Keratinocyte (primary cell): ENCODE results near the gene RIPPLY2. TPM values are rescaled to one million over a fixed set of nuclear protein-coding genes. Genes with fewer than 3 reads are reported as not detected.

Source experiments
- DNase-seq: peaks from one replicate; pipeline ENCODE4 v3.0.0-alpha.2; 2011; ENCODE audit warnings: low read depth, missing footprints, low spot score
- FAIRE-seq: peaks from 2 replicates; lab custom pipeline; 2011; peaks lifted over from hg19 to GRCh38; lab: Jason Lieb, UNC
- H2AFZ ChIP-seq: 2 replicates; pipeline ENCODE4 v1.6.0; 2012; ENCODE audit warnings: low read length, control low read depth, inconsistent platforms; ENCODE audit not compliant: control insufficient read depth
- H3K27ac ChIP-seq: 2 replicates; pipeline ENCODE4 v1.5.1; 2011; ENCODE audit warnings: low read length; ENCODE audit not compliant: control insufficient read depth, insufficient read depth
- H3K27me3 ChIP-seq: 3 replicates; pipeline ENCODE4 v1.6.0; 2011; ENCODE audit warnings: low read length; ENCODE audit not compliant: control insufficient read depth, insufficient read depth; ENCODE audit errors: extremely low read depth
- H3K36me3 ChIP-seq, 2 experiments: 2 replicates in 1 of 2; 3 replicates in 1 of 2; pipeline ENCODE4 v1.5.1; 2011; ENCODE audit warnings: low read length in 2 of 2, mild to moderate bottlenecking in 1 of 2; ENCODE audit not compliant: control insufficient read depth in 2 of 2, insufficient read depth in 2 of 2; ENCODE audit errors: extremely low read depth in 1 of 2
- H3K4me1 ChIP-seq: 3 replicates; pipeline ENCODE4 v1.5.1; 2011; ENCODE audit warnings: low read length; ENCODE audit not compliant: control insufficient read depth, insufficient read depth; ENCODE audit errors: extremely low read depth
- H3K4me2 ChIP-seq: 3 replicates; pipeline ENCODE4 v1.6.0; 2011; ENCODE audit warnings: low read depth, low read length; ENCODE audit not compliant: control insufficient read depth, insufficient read depth; ENCODE audit errors: extremely low read depth
- H3K4me3 ChIP-seq, 3 experiments: fragments of 200-600 bp in 1 of 3; sonication (generic) in 1 of 3; 2 replicates in 2 of 3; 3 replicates in 1 of 3; pipeline ENCODE4 v1.5.1; 2011 to 2016; ENCODE audit warnings: low read length in 3 of 3, mild to moderate bottlenecking in 3 of 3, control low read depth in 2 of 3, inconsistent platforms in 1 of 3, low read depth in 1 of 3, mixed read lengths in 1 of 3, mixed run types in 1 of 3, moderate library complexity in 1 of 3; ENCODE audit not compliant: control insufficient read depth in 2 of 3, insufficient read depth in 2 of 3; ENCODE audit errors: extremely low read depth in 1 of 3
- H3K79me2 ChIP-seq: 2 replicates; pipeline ENCODE4 v1.6.0; 2012; ENCODE audit warnings: low read length; ENCODE audit not compliant: control insufficient read depth, insufficient read depth
- H3K9ac ChIP-seq: 3 replicates; pipeline ENCODE4 v1.6.0; 2011; ENCODE audit warnings: low read length; ENCODE audit not compliant: control insufficient read depth, insufficient read depth; ENCODE audit errors: extremely low read depth
- H3K9me1 ChIP-seq: 3 replicates; pipeline ENCODE4 v1.6.0; 2011; ENCODE audit warnings: low read length; ENCODE audit not compliant: control insufficient read depth, insufficient read depth; ENCODE audit errors: extremely low read depth
- H3K9me3 ChIP-seq: 2 replicates; pipeline ENCODE4 v1.5.1; 2012; ENCODE audit warnings: low read depth, low read length; ENCODE audit not compliant: control insufficient read depth
- H4K20me1 ChIP-seq: 3 replicates; pipeline ENCODE4 v1.6.0; 2011; ENCODE audit warnings: low read length; ENCODE audit not compliant: control insufficient read depth, insufficient read depth; ENCODE audit errors: extremely low read depth
- CTCF ChIP-seq, 3 experiments: IDR thresholded peaks in 1 of 3; conservative IDR thresholded peaks in 1 of 3; optimal IDR thresholded peaks in 1 of 3; 2 replicates in 2 of 3; 3 replicates in 1 of 3; pipeline versions ENCODE3 to v1.5.1; 2011; ENCODE audit warnings: low read length in 3 of 3, mild to moderate bottlenecking in 3 of 3, moderate library complexity in 2 of 3, control low read depth in 1 of 3, inconsistent platforms in 1 of 3; ENCODE audit not compliant: insufficient read depth in 2 of 3; ENCODE audit errors: extremely low read depth in 1 of 3
- EZH2 ChIP-seq: IDR thresholded peaks from one replicate; pipeline ENCODE4 v1.6.1; 2012; ENCODE audit warnings: inconsistent platforms, mild to moderate bottlenecking, low read length, moderate library complexity
- dilution Hi-C: fragments of 300-500 bp; cut with MboI; formaldehyde crosslinking; loops from one replicate; pipeline ENCODE4 v1.7.0; 2020; ENCODE audit warnings: low sequenced_read_pairs; ENCODE audit not compliant: extremely low pct_ligation_motif_present
- polyA plus RNA-seq, 5 experiments: library from polyadenylated mRNA; depleted of rRNA in 3 of 5; stranded (reverse) in 3 of 5; stranded (forward) in 1 of 5; unstranded in 1 of 5; fragments of >200 nt; gene quantifications; 1 replicate in 1 of 5; 2 replicates in 3 of 5; 3 replicates in 1 of 5; pipeline versions ENCODE4 v1.2.1 to v1.2.3, GENCODE V29; 2011 to 2012; ENCODE audit warnings: missing spikeins in 2 of 5, low read depth in 1 of 5, low replicate concordance in 1 of 5

The RIPPLY2 gene
- polyA plus RNA-seq, 1 donor (not counting 4 experiments of a cell fraction or from before 2014, with no cell fraction given), result 0.60 TPM

GRCh38 chr6:83824388-83824801, 28.8 kb upstream of the RIPPLY2 start:
- DNase-seq (no peak), FAIRE-seq (no peak)
- H3K9ac ChIP-seq, result no peak overlapping the region
- H3K27ac ChIP-seq, result no peak overlapping the region
- no peaks in the 10 kb centered on the region for H3K36me3 ChIP-seq
- no peak overlapping the region for H2AFZ ChIP-seq
- dilution Hi-C loops, result no loop called here
- no peaks in the 10 kb centered on the region for H3K9me1 ChIP-seq
- H3K4me1 ChIP-seq, result no peaks in the 10 kb centered on the region
- H3K27me3 ChIP-seq, result no peaks in the 10 kb centered on the region
- H3K4me2 ChIP-seq, result no peak overlapping the region
- H3K4me3 ChIP-seq, result no peak overlapping the region
- no peaks in the 10 kb centered on the region for H4K20me1 ChIP-seq
- H3K79me2 ChIP-seq, result no peaks in the 10 kb centered on the region
- no peaks in the 10 kb centered on the region for H3K9me3 ChIP-seq
- TF ChIP-seq EZH2 (no peak), CTCF (optimal IDR thresholded peaks at IDR 0.05 in 1 of 3, IDR thresholded peaks at IDR 0.05 in 1 of 3, conservative IDR thresholded peaks at IDR 0.05 in 1 of 3; ENCODE audit: extremely low read depth in 1 of 3, insufficient read depth in 2 of 3, low read length in 3 of 3) (no peak)

GRCh38 chr6:83824831-83825230, 28.3 kb upstream of the RIPPLY2 start:
- FAIRE-seq (no peak), DNase-seq (no peak)
- Histone ChIP-seq H3K36me3 (no peaks in the 10 kb centered on the region), H3K9ac (no peak overlapping the region), H2AFZ (no peak overlapping the region), H3K4me3 (no peak overlapping the region), H3K4me2 (no peak overlapping the region), H3K27me3 (no peaks in the 10 kb centered on the region), H3K4me1 (no peaks in the 10 kb centered on the region), H4K20me1 (no peaks in the 10 kb centered on the region), H3K9me1 (no peaks in the 10 kb centered on the region), H3K79me2 (no peaks in the 10 kb centered on the region), H3K9me3 (no peaks in the 10 kb centered on the region), H3K27ac (no peak overlapping the region)
- dilution Hi-C loops, result no loop called here
- TF ChIP-seq CTCF (optimal IDR thresholded peaks at IDR 0.05 in 1 of 3, IDR thresholded peaks at IDR 0.05 in 1 of 3, conservative IDR thresholded peaks at IDR 0.05 in 1 of 3; ENCODE audit: extremely low read depth in 1 of 3, insufficient read depth in 2 of 3, low read length in 3 of 3), result no peak
- TF ChIP-seq EZH2, result no peak
